HepG2 (cell line): ENCODE measurements around the gene CPPED1. TPM values are rescaled to one million over a fixed set of nuclear protein-coding genes. Genes with fewer than 3 reads are reported as not detected.
A peak's percentile ranks its signal among the peaks of the same experiment; 100 is the strongest.

Experiments used
- AGO1 ChIP-seq: fragments of 200-400 bp; formaldehyde crosslinking; IDR thresholded peaks from 2 replicates; pipeline ENCODE4 v1.6.1; 2017; ENCODE audit warnings: mild to moderate bottlenecking, low read depth, low read length, moderate library complexity; ENCODE audit not compliant: poor library complexity, severe bottlenecking
- AKAP8 ChIP-seq: sonication (generic); formaldehyde crosslinking; IDR thresholded peaks from 2 replicates; pipeline ENCODE4 v1.5.1; 2020; ENCODE audit warnings: mild to moderate bottlenecking, missing genetic modification reagents
- ARID2 ChIP-seq: sonication (generic); formaldehyde crosslinking; IDR thresholded peaks from 2 replicates; pipeline ENCODE4 v1.8.1; 2022; ENCODE audit warnings: mild to moderate bottlenecking, missing genetic modification reagents, borderline replicate concordance
- ARNT ChIP-seq: fragments of 450-650 bp; IDR thresholded peaks from 2 replicates; pipeline ENCODE4 v1.6.1; 2017
- ELF1 ChIP-seq: sonication (generic); formaldehyde crosslinking; IDR thresholded peaks from 2 replicates; pipeline ENCODE4 v1.4.0; 2020; ENCODE audit warnings: missing genetic modification reagents
- ETV6 ChIP-seq: sonication (generic); formaldehyde crosslinking; conservative IDR thresholded peaks from 2 replicates; pipeline ENCODE4 v1.4.0; 2020; ENCODE audit warnings: missing genetic modification reagents
- FOSL1 ChIP-seq: sonication (generic); formaldehyde crosslinking; IDR thresholded peaks from 2 replicates; pipeline ENCODE4 v1.9.0; 2021; ENCODE audit warnings: missing genetic modification reagents, borderline replicate concordance
- HDAC1 ChIP-seq: sonication (generic); formaldehyde crosslinking; IDR thresholded peaks from 2 replicates; pipeline ENCODE4 v1.5.1; 2020; ENCODE audit warnings: mild to moderate bottlenecking, missing genetic modification reagents
- HMGA1 ChIP-seq: sonication (generic); formaldehyde crosslinking; conservative IDR thresholded peaks from 2 replicates; pipeline ENCODE4 v1.4.0; 2020; ENCODE audit warnings: missing genetic modification reagents
- KAT8 ChIP-seq: IDR thresholded peaks from 2 replicates; pipeline ENCODE4 v1.6.1; 2016; ENCODE audit warnings: missing genetic modification reagents, missing compliant biosample characterization
- MED13 ChIP-seq: sonication (generic); formaldehyde crosslinking; IDR thresholded peaks from 2 replicates; pipeline ENCODE4 v1.5.0; 2020; ENCODE audit warnings: missing genetic modification reagents
- NFE2L2 ChIP-seq: fragments of 150-350 bp; IDR thresholded peaks from 2 replicates; pipeline ENCODE4 v1.6.1; 2014; ENCODE audit warnings: low read length
- PRPF4 ChIP-seq: fragments of 200-400 bp; formaldehyde crosslinking; IDR thresholded peaks from 2 replicates; pipeline ENCODE4 v1.6.1; 2016; ENCODE audit warnings: low read length, low read depth; ENCODE audit not compliant: poor library complexity, severe bottlenecking
- RBM39 ChIP-seq: fragments of 200-400 bp; formaldehyde crosslinking; IDR thresholded peaks from one replicate; pipeline ENCODE4 v1.6.1; 2018; ENCODE audit warnings: antibody characterized with exemption, mild to moderate bottlenecking, low read depth, low read length; ENCODE audit not compliant: poor library complexity, severe bottlenecking
- SMC3 ChIP-seq: IDR thresholded peaks from 2 replicates; pipeline ENCODE4 v1.6.1; 2011; ENCODE audit warnings: low read length, improper control_type of control experiment
- ZFP36L2 ChIP-seq: sonication (generic); formaldehyde crosslinking; IDR thresholded peaks from 2 replicates; pipeline ENCODE4 v1.4.0; 2020; ENCODE audit warnings: missing genetic modification reagents
- ZNF260 ChIP-seq: sonication (generic); formaldehyde crosslinking; IDR thresholded peaks from 2 replicates; pipeline ENCODE4 v1.4.0; 2020; ENCODE audit warnings: missing genetic modification reagents, low read depth, mild to moderate bottlenecking, borderline replicate concordance
- ZNF335 ChIP-seq: sonication (generic); formaldehyde crosslinking; IDR thresholded peaks from 2 replicates; pipeline ENCODE4 v1.4.0; 2020; ENCODE audit warnings: missing genetic modification reagents
- ZNF501 ChIP-seq: sonication (generic); formaldehyde crosslinking; IDR thresholded peaks from 2 replicates; pipeline ENCODE4 v1.5.1; 2020; ENCODE audit warnings: mild to moderate bottlenecking, moderate library complexity, missing genetic modification reagents
- ZNF615 ChIP-seq: sonication (generic); formaldehyde crosslinking; IDR thresholded peaks from 2 replicates; pipeline ENCODE4 v1.5.0; 2020; ENCODE audit warnings: mild to moderate bottlenecking, missing genetic modification reagents, borderline replicate concordance
- ZNF672 ChIP-seq: sonication (generic); formaldehyde crosslinking; IDR thresholded peaks from 2 replicates; pipeline ENCODE4 v1.8.1; 2022; ENCODE audit warnings: missing genetic modification reagents
- ZNF766 ChIP-seq: sonication (generic); formaldehyde crosslinking; IDR thresholded peaks from 2 replicates; pipeline ENCODE4 v1.5.0; 2020; ENCODE audit warnings: missing genetic modification reagents, borderline replicate concordance
- ZZZ3 ChIP-seq: sonication (generic); formaldehyde crosslinking; IDR thresholded peaks from 2 replicates; pipeline ENCODE4 v1.4.0; 2020; ENCODE audit warnings: missing genetic modification reagents, mild to moderate bottlenecking, borderline replicate concordance
- polyA plus RNA-seq, 8 experiments: library from polyadenylated mRNA; depleted of rRNA in 3 of 8; stranded (reverse) in 7 of 8; unstranded in 1 of 8; fragments of >200 nt; fragmentation: Illumina TruSeq in 4 of 8; extraction: Trizol in 4 of 8; gene quantifications; 2 replicates each; pipeline versions ENCODE4 v1.2.1 to v1.2.3, GENCODE V29; 2011 to 2016; ENCODE audit warnings: low read depth in 4 of 8, missing spikeins in 1 of 8, mixed read lengths in 1 of 8; ENCODE audit not compliant: insufficient read depth in 1 of 8
- total RNA-seq, 5 experiments: library from RNA; depleted of rRNA; stranded (reverse); fragments of >200 nt; fragmentation: Illumina TruSeq; extraction: Trizol; gene quantifications; 2 replicates each; pipeline ENCODE4 v1.2.3, GENCODE V29; 2016; ENCODE audit warnings: low read depth in 1 of 5
- TF ChIP-seq, protein P1 (sequence below): sonication (generic); formaldehyde crosslinking; IDR thresholded peaks from 2 replicates; pipeline ENCODE4 v1.8.1; 2022; ENCODE audit warnings: mild to moderate bottlenecking, missing genetic modification reagents
- TF ChIP-seq, protein P2 (sequence below): sonication (generic); formaldehyde crosslinking; IDR thresholded peaks from 2 replicates; pipeline ENCODE4 v1.8.0; 2023; ENCODE audit warnings: mild to moderate bottlenecking, missing genetic modification reagents
- TF ChIP-seq, protein P3 (sequence below): sonication (generic); formaldehyde crosslinking; IDR thresholded peaks from 2 replicates; pipeline ENCODE4 v1.8.1; 2023; ENCODE audit warnings: missing genetic modification reagents, inconsistent platforms, borderline replicate concordance

CPPED1 gene
- total and polyA plus RNA-seq, 2 of the 13 experiments (the other 11 are each of a cell fraction or from before 2014, with no cell fraction given): 66.6 to 71.3 TPM

DNA sequence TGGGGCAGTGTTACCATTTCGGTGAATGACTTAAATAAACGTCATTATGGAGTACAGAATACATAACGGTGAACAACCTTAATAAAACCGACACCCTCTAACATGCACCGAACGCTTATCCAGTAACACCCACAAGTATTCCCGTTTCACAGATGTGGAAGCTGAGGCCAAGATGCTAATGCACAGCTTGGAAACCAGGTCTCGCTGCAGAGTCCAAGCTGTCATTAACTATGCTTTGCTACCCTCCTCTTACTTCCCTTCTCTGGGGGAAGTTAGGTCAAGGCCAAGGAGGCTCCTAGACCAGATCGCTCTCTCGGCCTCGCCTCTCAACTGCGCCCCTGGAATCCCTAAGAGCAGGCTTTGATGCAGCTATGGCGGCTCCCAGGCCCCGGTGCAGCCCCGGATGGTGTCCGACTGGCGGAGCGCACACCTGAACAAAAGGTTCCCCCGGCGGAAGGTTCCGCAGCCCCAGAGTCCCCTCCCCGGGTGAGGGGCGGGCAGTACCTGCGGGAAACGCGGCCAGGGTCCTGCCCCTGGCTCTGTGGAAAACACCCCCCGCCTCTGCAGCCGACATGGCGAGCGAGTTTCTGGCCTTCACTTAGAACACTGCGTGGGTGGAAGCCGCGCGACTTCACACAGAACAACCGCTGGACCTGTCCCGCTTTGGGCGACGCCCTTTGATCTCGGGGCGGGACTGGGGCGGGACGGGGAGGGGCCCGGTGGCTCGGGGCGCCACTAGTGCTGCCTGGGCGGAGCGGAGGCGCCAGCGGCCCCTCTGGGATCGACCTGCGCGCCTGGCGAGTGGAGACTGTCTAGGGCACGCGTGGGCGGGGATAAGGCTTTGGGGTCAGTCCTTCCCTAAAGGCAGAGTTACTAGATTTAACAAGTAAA, at the start of gene CPPED1 (continued):
- TF ChIP-seq ZNF766 (CRISPR knock-in tag): peak; percentile 69; the same call in 1 of the 2 replicates
- TF ChIP-seq ARNT: no peak
- peak; percentile 95 for TF ChIP-seq ZZZ3
- TF ChIP-seq, protein P1, sequence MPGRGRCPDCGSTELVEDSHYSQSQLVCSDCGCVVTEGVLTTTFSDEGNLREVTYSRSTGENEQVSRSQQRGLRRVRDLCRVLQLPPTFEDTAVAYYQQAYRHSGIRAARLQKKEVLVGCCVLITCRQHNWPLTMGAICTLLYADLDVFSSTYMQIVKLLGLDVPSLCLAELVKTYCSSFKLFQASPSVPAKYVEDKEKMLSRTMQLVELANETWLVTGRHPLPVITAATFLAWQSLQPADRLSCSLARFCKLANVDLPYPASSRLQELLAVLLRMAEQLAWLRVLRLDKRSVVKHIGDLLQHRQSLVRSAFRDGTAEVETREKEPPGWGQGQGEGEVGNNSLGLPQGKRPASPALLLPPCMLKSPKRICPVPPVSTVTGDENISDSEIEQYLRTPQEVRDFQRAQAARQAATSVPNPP: peak; percentile 97
- TF ChIP-seq RBM39: peak; percentile 100
- TF ChIP-seq ZNF335 (CRISPR knock-in tag): peak; percentile 86; the same call in 1 of the 2 replicates
- TF ChIP-seq ARID2 (CRISPR knock-in tag): peak; percentile 97
- peak; percentile 85; the same call in 1 of the 2 replicates for TF ChIP-seq ZFP36L2
- TF ChIP-seq AKAP8 (CRISPR knock-in tag): peak; percentile 90
- TF ChIP-seq FOSL1 (CRISPR knock-in tag): no peak
- TF ChIP-seq ZNF672 (CRISPR knock-in tag): no peak; the same call in 1 of the 2 replicates
- TF ChIP-seq, protein P2, sequence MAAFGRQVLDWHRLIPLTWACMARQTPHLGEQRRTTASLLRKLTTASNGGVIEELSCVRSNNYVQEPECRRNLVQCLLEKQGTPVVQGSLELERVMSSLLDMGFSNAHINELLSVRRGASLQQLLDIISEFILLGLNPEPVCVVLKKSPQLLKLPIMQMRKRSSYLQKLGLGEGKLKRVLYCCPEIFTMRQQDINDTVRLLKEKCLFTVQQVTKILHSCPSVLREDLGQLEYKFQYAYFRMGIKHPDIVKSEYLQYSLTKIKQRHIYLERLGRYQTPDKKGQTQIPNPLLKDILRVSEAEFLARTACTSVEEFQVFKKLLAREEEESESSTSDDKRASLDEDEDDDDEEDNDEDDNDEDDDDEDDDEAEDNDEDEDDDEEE: peak; percentile 73; the same call in 1 of the 2 replicates
- peak; percentile 63; the same call in 1 of the 2 replicates for TF ChIP-seq ZNF260 (CRISPR knock-in tag)
- no peak; the same call in 1 of the 2 replicates for TF ChIP-seq SMC3
- TF ChIP-seq MED13 (CRISPR knock-in tag): peak; percentile 94; the same call in 1 of the 2 replicates
- peak; percentile 99 for TF ChIP-seq ZNF501 (CRISPR knock-in tag)
- TF ChIP-seq ELF1: peak; percentile 78
- TF ChIP-seq ZNF615: peak; percentile 99
- peak; percentile 77 for TF ChIP-seq ETV6 (CRISPR knock-in tag)
- peak; percentile 99 for TF ChIP-seq HDAC1
- peak; percentile 5; the same call in 1 of the 2 replicates for TF ChIP-seq NFE2L2
- TF ChIP-seq KAT8 (CRISPR knock-in tag): peak; percentile 100
- TF ChIP-seq AGO1: peak; percentile 93
- TF ChIP-seq PRPF4: peak; percentile 44
- TF ChIP-seq, protein P3, sequence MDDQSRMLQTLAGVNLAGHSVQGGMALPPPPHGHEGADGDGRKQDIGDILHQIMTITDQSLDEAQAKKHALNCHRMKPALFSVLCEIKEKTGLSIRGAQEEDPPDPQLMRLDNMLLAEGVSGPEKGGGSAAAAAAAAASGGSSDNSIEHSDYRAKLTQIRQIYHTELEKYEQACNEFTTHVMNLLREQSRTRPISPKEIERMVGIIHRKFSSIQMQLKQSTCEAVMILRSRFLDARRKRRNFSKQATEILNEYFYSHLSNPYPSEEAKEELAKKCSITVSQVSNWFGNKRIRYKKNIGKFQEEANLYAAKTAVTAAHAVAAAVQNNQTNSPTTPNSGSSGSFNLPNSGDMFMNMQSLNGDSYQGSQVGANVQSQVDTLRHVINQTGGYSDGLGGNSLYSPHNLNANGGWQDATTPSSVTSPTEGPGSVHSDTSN (CRISPR knock-in tag): 0 out of 2 replicates have a peak, but pooled peaks have one; percentile 85
- TF ChIP-seq HMGA1 (CRISPR knock-in tag): no peak
